GM08714 (cell line): ENCODE results near the gene IMPDH2.

Experiments
- H3K4me3 ChIP-seq: fragments of 200-500 bp; sonication (Bioruptor generic); 2 replicates; pipeline ENCODE4 v1.5.1; 2014; ENCODE audit warnings: mild to moderate bottlenecking, low read length, inconsistent platforms
- ZNF274 ChIP-seq: IDR thresholded peaks from 2 replicates; pipeline ENCODE4 v1.6.1; 2012; ENCODE audit warnings: mild to moderate bottlenecking, low read depth, low read length

The IMPDH2 gene

GRCh38 chr3:48989796-48990635 is 39.2 kb downstream of the IMPDH2 start, which contains the start of gene P4HTM:
Gene P4HTM, plus strand, starts transcription at chr3:48990241. Its CDS starts 16 bp downstream, at chr3:48990257.
- no peak for TF ChIP-seq ZNF274
- H3K4me3 ChIP-seq = peak within 1 kb of the TSS; percentile 71

- peak overlapping the region; percentile 71; the same call in 1 of the 2 replicates for H3K4me3 ChIP-seq
These were observed 39.9 kb downstream of the IMPDH2 start for GRCh38 chr3:48989126-48989795.

GRCh38 chr3:48985831-48986376 is 43.3 kb downstream of the IMPDH2 start:
- TF ChIP-seq ZNF274 = no peak
- H3K4me3 ChIP-seq = no peak overlapping the region

More at GRCh38 chr3:48989126-48989795, 39.9 kb downstream of the IMPDH2 start:
- TF ChIP-seq ZNF274 = no peak

GRCh38 chr3:48984663-48985062 is 44.5 kb downstream of the IMPDH2 start:
- H3K4me3 ChIP-seq = no peak overlapping the region
- no peak for TF ChIP-seq ZNF274

GRCh38 chr3:48983096-48983495 is 46.1 kb downstream of the IMPDH2 start:
- H3K4me3 ChIP-seq = no peak overlapping the region
- TF ChIP-seq ZNF274 = no peak

GRCh38 chr3:48982686-48983085 is 46.5 kb downstream of the IMPDH2 start:
- TF ChIP-seq ZNF274 = no peak
- H3K4me3 ChIP-seq = no peak overlapping the region

GRCh38 chr3:48982016-48982415 is 47.2 kb downstream of the IMPDH2 start:
- no peak overlapping the region for H3K4me3 ChIP-seq
- TF ChIP-seq ZNF274 = no peak

GRCh38 chr3:48980295-48980694 is 48.9 kb downstream of the IMPDH2 start:
- no peak for TF ChIP-seq ZNF274

GRCh38 chr3:48979451-48979850 is 49.7 kb downstream of the IMPDH2 start:
- no peak overlapping the region for H3K4me3 ChIP-seq
- TF ChIP-seq ZNF274 = no peak

More at GRCh38 chr3:48980295-48980694, 48.9 kb downstream of the IMPDH2 start:
- H3K4me3 ChIP-seq = no peak overlapping the region
